Small intestine (tissue), 7 donors: ENCODE measurements around the gene TRA2B. TPM values are rescaled to one million over a fixed set of nuclear protein-coding genes. Genes with fewer than 3 reads are reported as not detected.

ENCODE experiments used
- DNase-seq, 2 donors: peaks; one replicate each; pipeline versions ENCODE4 v3.0.0 to v3.0.0-alpha.2; 2013
- FAIRE-seq: peaks from 2 replicates; lab custom pipeline; 2012; peaks lifted over from hg19 to GRCh38; lab: Jason Lieb, UNC
- H3K27ac ChIP-seq, 3 donors: one replicate each; pipeline ENCODE4 v1.5.1; 2013; ENCODE audit warnings: low read length in 2 of 3, mild to moderate bottlenecking in 2 of 3, control low read depth in 1 of 3, inconsistent platforms in 1 of 3, low read depth in 1 of 3, moderate library complexity in 1 of 3
- H3K27me3 ChIP-seq, 3 donors: one replicate each; pipeline ENCODE4 v1.6.1; 2013; ENCODE audit warnings: low read length in 3 of 3, inconsistent platforms in 1 of 3; ENCODE audit not compliant: control insufficient read depth in 3 of 3, insufficient read depth in 3 of 3
- H3K36me3 ChIP-seq, 3 donors: one replicate each; pipeline ENCODE4 v1.6.1; 2013; ENCODE audit warnings: low read length in 3 of 3, inconsistent platforms in 1 of 3, low read depth in 1 of 3, mild to moderate bottlenecking in 1 of 3, moderate library complexity in 1 of 3; ENCODE audit not compliant: control insufficient read depth in 3 of 3, insufficient read depth in 2 of 3
- H3K4me1 ChIP-seq, 3 donors: one replicate each; pipeline ENCODE4 v1.6.1; 2013; ENCODE audit warnings: low read length in 2 of 3, inconsistent platforms in 1 of 3, low read depth in 1 of 3, mild to moderate bottlenecking in 1 of 3, moderate library complexity in 1 of 3; ENCODE audit not compliant: control insufficient read depth in 3 of 3, insufficient read depth in 2 of 3
- H3K4me3 ChIP-seq, 3 donors: one replicate each; pipeline ENCODE4 v1.5.1; 2013; ENCODE audit warnings: low read length in 3 of 3, control low read depth in 1 of 3, inconsistent platforms in 1 of 3, low read depth in 1 of 3, mild to moderate bottlenecking in 1 of 3, moderate library complexity in 1 of 3
- H3K9me3 ChIP-seq, 2 donors: one replicate each; pipeline ENCODE4 v1.6.1; 2013; ENCODE audit warnings: low read depth in 1 of 2, low read length in 1 of 2; ENCODE audit not compliant: control insufficient read depth in 2 of 2, insufficient read depth in 1 of 2
- WGBS, 3 donors: extraction: QIAGEN DNeasy Blood & Tissue Kit; methylation state at CpG; one replicate each; pipeline ENCODE4 v1.1.7; 2013; 5-methylcytosine and 5-hydroxymethylcytosine counted together
- polyA plus RNA-seq, 4 donors: library from polyadenylated mRNA; stranded (reverse) in 3 of 4; unstranded in 1 of 4; fragments of 200-250 nt in 3 of 4; fragments of 120-200 nt in 1 of 4; gene quantifications; one replicate each; pipeline versions ENCODE4 v1.2.1 to v1.2.3, GENCODE V29; 2013
- donor health status: healthy with polysubstance abuse.
- donor health status: control.
- donor health status: control.
- donor health status: Bipolar disorder and iron deficiency.
- donor health status: healthy.

Gene TRA2B
- polyA plus RNA-seq, 4 donors: 48.5 to 150 (median 72.4) TPM

GRCh38 chr3:185935465-185936272 lies 2.1 kb downstream of the TRA2B start:
- DNase-seq (no peak), FAIRE-seq (no peak)
- H3K36me3 ChIP-seq: peaks cover 0 to 3% (median 2%) of the 10 kb centered on the region in 3 donors
- H3K27me3 ChIP-seq: no peaks in the 10 kb centered on the region
- H3K9me3 ChIP-seq: peaks cover 0 to 5% of the 10 kb centered on the region in 2 donors
- peak overlapping the region; percentile 10 to 86 (median 86) for H3K4me3 ChIP-seq
- WGBS, 3 donors: 1% methylated on average over 11 of the region's 11 CpGs
- H3K4me1 ChIP-seq: peaks cover 2 to 15% (median 12%) of the 10 kb centered on the region in 3 donors
- no peak overlapping the region for H3K27ac ChIP-seq

GRCh38 chr3:185934767-185935464 lies 2.9 kb downstream of the TRA2B start:
- FAIRE-seq: no peak
- 0 to 2% (median 1%) methylated on average over 8 of the region's 8 CpGs for WGBS, 3 donors

DNA sequence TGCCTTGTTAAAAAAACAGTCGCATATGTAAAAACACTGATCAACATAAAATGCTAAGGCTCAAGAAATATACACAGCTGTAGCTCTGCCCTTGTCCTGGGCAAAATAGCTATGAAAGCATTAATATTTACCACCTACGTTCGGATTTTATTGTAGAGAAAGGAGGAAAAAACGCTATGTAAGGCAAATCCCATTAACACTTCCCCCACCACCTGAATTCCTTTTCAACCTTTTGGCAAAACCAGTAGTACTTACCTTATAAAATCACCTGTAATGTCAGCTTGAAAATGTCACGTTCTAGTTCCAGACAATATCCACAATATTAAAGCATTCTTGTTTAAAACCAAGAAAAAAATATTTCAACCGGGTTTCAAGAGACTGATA lies 3.6 kb downstream of the TRA2B start:
- peaks cover 10 to 27% (median 20%) of the 10 kb centered on the region in 3 donors for H3K4me1 ChIP-seq
- peak overlapping the region in 2 of 3 donors; percentile 28 to 86 for H3K4me3 ChIP-seq
- no peak overlapping the region for H3K27ac ChIP-seq
- 0 to 3% (median 2%) methylated on average over 6 of the region's 6 CpGs for WGBS, 3 donors
- peaks cover 3 to 5% (median 5%) of the 10 kb centered on the region in 3 donors for H3K36me3 ChIP-seq
- DNase-seq: no peak
- peaks cover 0 to 5% of the 10 kb centered on the region in 2 donors for H3K9me3 ChIP-seq
- no peak for FAIRE-seq
- no peaks in the 10 kb centered on the region for H3K27me3 ChIP-seq

More at GRCh38 chr3:185934767-185935464, 2.9 kb downstream of the TRA2B start:
- peaks cover 0 to 5% of the 10 kb centered on the region in 2 donors for H3K9me3 ChIP-seq
- peaks cover 3% of the 10 kb centered on the region in 3 donors for H3K36me3 ChIP-seq
- H3K4me3 ChIP-seq: peak overlapping the region; percentile 18 to 86 (median 86)
- no peak for DNase-seq
- peak overlapping the region in 1 of 3 donors; percentile 3 for H3K27ac ChIP-seq
- peaks cover 4 to 21% (median 18%) of the 10 kb centered on the region in 3 donors for H3K4me1 ChIP-seq
- H3K27me3 ChIP-seq: no peaks in the 10 kb centered on the region

DNA sequence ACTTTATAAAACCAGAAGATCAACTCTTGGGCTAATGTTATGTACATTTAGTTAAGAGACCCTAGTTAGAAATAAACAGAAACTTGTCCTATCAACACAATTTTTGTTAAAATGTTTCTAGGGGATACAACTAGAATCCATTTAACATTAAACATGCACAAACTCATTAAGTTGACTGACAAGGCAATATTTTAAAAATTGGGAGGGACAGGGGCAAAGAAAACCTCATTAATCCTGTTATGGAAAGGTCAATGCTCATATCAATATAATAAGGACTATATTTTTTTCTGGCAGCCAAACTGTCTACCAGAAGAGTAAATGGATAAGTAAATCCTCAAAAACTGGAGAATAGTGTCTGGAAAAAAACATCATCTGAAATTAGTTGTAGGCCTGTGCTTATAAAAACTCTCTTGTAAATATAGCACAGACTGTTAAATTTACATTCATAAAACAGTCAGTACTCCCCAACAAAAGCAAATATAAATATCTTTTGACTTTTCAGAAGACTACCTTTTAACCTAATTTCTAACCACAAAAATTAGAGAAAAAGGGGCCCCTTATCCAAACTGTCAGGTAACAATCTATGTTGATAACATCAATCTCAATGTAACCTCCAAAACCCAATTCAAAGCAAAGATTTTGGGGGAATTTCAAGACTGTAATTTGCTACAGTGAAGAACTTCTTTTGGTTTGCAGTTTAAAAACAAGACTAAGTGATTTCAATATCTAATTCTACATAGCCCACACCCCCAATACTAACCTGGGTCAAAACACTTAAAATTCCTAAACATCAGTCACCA lies 4.2 kb downstream of the TRA2B start:
- H3K4me3 ChIP-seq: peak overlapping the region in 1 of 3 donors; percentile 28
- peaks cover 3 to 5% (median 5%) of the 10 kb centered on the region in 3 donors for H3K36me3 ChIP-seq
- no peak for DNase-seq
- peaks cover 10 to 33% (median 23%) of the 10 kb centered on the region in 3 donors for H3K4me1 ChIP-seq
- H3K27me3 ChIP-seq: no peaks in the 10 kb centered on the region
- FAIRE-seq: no peak
- H3K27ac ChIP-seq: no peak overlapping the region
- H3K9me3 ChIP-seq: peaks cover 0 to 5% of the 10 kb centered on the region in 2 donors

DNA sequence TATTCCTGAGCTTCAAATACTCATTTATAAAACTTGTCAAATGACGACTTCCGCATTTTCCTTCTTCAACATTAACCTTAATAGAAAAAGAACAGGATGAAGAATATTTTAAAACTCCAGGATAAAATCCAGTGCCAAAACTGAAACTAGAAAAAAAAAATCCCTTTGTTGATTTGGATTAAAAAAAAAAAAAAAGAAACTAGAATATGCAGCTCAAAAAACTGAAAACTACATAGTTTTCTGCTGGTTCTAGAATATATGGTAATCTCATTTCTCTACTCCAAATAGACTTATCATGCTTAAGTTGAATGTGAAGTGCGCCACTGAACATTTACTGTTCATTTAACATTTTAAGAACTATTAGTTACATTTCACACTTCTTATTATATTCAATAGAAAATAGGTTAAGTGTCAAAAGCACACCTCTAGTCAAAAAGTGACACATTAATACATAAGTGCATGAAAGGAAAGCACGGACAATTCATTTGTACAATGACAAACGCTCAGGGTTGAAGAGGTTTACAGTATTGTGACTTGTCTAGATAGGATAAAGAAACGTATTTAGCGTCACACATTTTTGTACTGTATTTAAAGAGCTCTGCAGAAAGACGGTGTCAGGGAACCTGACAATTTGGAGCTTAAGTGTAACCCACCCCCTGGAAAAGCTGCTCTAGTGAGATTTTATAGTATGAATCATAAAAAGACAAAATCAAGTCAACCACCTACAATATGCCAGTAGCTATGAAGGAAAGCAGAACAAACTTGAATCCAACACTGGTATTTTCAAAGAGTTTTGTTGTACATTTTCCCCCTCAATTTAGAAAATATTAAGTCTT lies 5.8 kb downstream of the TRA2B start:
- H3K27me3 ChIP-seq: no peaks in the 10 kb centered on the region
- no peak overlapping the region for H3K4me3 ChIP-seq
- H3K36me3 ChIP-seq: peaks cover 3 to 5% (median 5%) of the 10 kb centered on the region in 3 donors
- FAIRE-seq (no peak), DNase-seq (no peak)
- H3K27ac ChIP-seq: peak overlapping the region in 1 of 3 donors; percentile 10
- no peaks in the 10 kb centered on the region for H3K9me3 ChIP-seq
- H3K4me1 ChIP-seq: peaks cover 14 to 42% (median 35%) of the 10 kb centered on the region in 3 donors
- 6 to 7% (median 6%) methylated on average over 8 of the region's 8 CpGs for WGBS, 3 donors

- Histone ChIP-seq H3K27ac (no peak overlapping the region), H3K9me3 (no peaks in the 10 kb centered on the region), H3K36me3 (peaks cover 3 to 8% (median 5%) of the 10 kb centered on the region in 3 donors), H3K4me1 (peaks cover 14 to 54% (median 38%) of the 10 kb centered on the region in 3 donors), H3K4me3 (no peak overlapping the region), H3K27me3 (no peaks in the 10 kb centered on the region)
- 37 to 49% (median 40%) methylated on average over 3 of the region's 3 CpGs for WGBS, 3 donors
- DNase-seq: no peak
- FAIRE-seq: no peak
Observed at GRCh38 chr3:185930393-185931107, 7.3 kb downstream of the TRA2B start.
